Measurements from ENCODE around the gene COL9A3. TPM values are rescaled to one million over a fixed set of nuclear protein-coding genes. Genes with fewer than 3 reads are reported as not detected.

The COL9A3 gene
- total and polyA plus RNA-seq, 2 of the 8 experiments (the other 6 are each of a cell fraction or from before 2014, with no cell fraction given): 21.7 to 80.1 TPM

DNA sequence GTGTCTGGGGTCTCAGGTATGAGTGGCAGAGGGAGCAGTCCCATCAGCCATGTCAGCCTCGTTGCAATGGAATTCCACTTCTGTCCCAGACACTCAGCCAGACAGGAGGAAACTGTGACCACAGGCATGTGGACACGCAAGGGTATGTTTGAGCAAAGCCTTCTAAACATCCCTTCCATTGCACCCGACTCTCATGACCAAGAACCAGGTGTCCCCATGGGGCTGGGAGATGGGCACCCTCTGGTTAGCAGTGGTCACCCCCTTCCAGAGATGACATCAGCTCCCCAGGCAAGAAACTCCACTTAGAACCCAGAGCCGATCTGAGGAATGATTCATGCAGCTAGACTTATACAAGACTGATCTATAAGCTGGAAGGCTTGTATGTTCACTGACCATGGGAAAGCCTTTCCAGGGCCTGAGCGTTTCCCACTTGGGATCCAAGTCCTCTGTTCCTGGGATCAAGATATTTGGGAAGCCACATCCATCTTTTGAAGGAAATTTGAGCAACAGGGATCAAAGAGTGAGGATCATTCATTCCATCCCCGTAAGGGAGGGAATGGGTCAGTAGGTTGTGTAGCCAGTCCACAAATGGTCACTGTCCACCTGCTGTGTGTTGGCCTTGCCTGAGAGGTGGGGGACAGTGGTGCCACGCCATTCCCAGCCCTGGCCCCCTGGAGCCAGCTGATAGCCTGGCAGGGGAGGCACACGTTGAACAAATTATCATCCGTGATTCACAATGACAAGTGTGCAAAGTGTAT is 24.5 kb upstream of the COL9A3 start:
- Histone ChIP-seq H3K23ac (ENCODE audit: insufficient read length) (no peak overlapping the region), H3K79me2 (ENCODE audit: control insufficient read depth in 1 of 2, insufficient read depth in 2 of 2, low read length in 2 of 2) (no peaks in the 10 kb centered on the region), H2BK15ac (ENCODE audit: low read length) (peak overlapping the region; percentile 72; the same call in 1 of the 2 replicates), H4K91ac (replicated peaks; ENCODE audit: insufficient read length, low read length) (no peak overlapping the region), H2AK5ac (ENCODE audit: low read depth, low read length) (peak overlapping the region; percentile 33; the same call in 1 of the 2 replicates), H3K4me3 (ENCODE audit: extremely low read depth in 1 of 4, insufficient read depth in 2 of 4, low read depth in 3 of 4, low read length in 4 of 4) (no peak overlapping the region), H4K8ac (ENCODE audit: extremely low read depth, insufficient read depth, low read length) (no peak overlapping the region), H3K36me3 (ENCODE audit: control insufficient read depth in 2 of 4, insufficient read depth in 4 of 4, low read length in 3 of 4) (no peaks in the 10 kb centered on the region), H3K4me1 (replicated peaks in 1 of 4; ENCODE audit: control insufficient read depth in 3 of 4, insufficient read depth in 4 of 4, low read length in 3 of 4) (peaks cover 0 to 11% (median 6%) of the 10 kb centered on the region in 4 experiments; a peak in 4 of 7 replicates), H3K56ac (replicated peaks; ENCODE audit: insufficient read length, low read depth, low read length) (no peak overlapping the region), H3K4me2 (ENCODE audit: insufficient read depth in 1 of 2, low read depth in 2 of 2, low read length in 2 of 2) (no peak overlapping the region), H4K5ac (ENCODE audit: insufficient read length, low read depth, low read length) (no peak overlapping the region), H2AFZ (ENCODE audit: low read length) (no peak overlapping the region), H3K4ac (replicated peaks; ENCODE audit: insufficient read length, low read depth, low read length) (no peak overlapping the region), H2BK120ac (replicated peaks; ENCODE audit: low read depth, low read length) (no peak overlapping the region), H2BK12ac (ENCODE audit: low read depth, low read length) (peak overlapping the region; percentile 60; the same call in 1 of the 2 replicates), H3K27me3 (replicated peaks in 1 of 4; ENCODE audit: control insufficient read depth in 3 of 4, extremely low read depth in 1 of 4, insufficient read depth in 3 of 4, low read length in 3 of 4) (peaks cover 0 to 18% (median 11%) of the 10 kb centered on the region in 4 experiments; a peak in 5 of 7 replicates), H3K27ac (ENCODE audit: low read depth, low read length) (no peak overlapping the region), H3K79me1 (ENCODE audit: low read depth, low read length) (no peaks in the 10 kb centered on the region), H3K23me2 (ENCODE audit: low read depth, low read length) (peaks cover 7% of the 10 kb centered on the region; the same call in 1 of the 2 replicates), H2BK20ac (ENCODE audit: low read length) (no peak overlapping the region), H2BK5ac (ENCODE audit: low read depth, low read length) (no peak overlapping the region), H4K20me1 (replicated peaks in 1 of 2; ENCODE audit: control insufficient read depth in 1 of 2, insufficient read depth in 2 of 2, low read length in 2 of 2) (peaks cover 0 to 2% of the 10 kb centered on the region in 2 experiments), H3K9ac (replicated peaks in 1 of 4; ENCODE audit: extremely low read depth in 1 of 4, low read depth in 3 of 4, low read length in 3 of 4) (no peak overlapping the region), H3K9me3 (ENCODE audit: insufficient read depth in 2 of 2, low read depth in 1 of 2, low read length in 1 of 2) (no peaks in the 10 kb centered on the region), H3K18ac (ENCODE audit: extremely low read depth, low read length) (no peak overlapping the region), H3K14ac (ENCODE audit: insufficient read length) (no peak overlapping the region)
- DNase-seq (ENCODE audit: low read depth in 1 of 2, low spot score in 2 of 2): no peak
- ChIA-PET CTCF (ENCODE audit: partially characterized antibody) (interaction anchor here (0.7 to 6.4 kb wide), 54 partner anchors 8 to 369 kb away, joined by 3 to 65 read pairs (median 6); partner anchors contain the start of gene NTSR1), POLR2A (ENCODE audit: partially characterized antibody) (interaction anchor here (1.3 to 2.1 kb wide), 2 partner anchors 10 to 123 kb away, joined by 5 read pairs; no protein-coding TSS in a partner anchor)
- TF ChIP-seq GABPA (IDR thresholded peaks at IDR 0.05; ENCODE audit: borderline replicate concordance, insufficient read depth, low read length): no peak
- TF ChIP-seq TBP (IDR thresholded peaks at IDR 0.05; ENCODE audit: low read depth, low read length): no peak
- TF ChIP-seq, protein P1, sequence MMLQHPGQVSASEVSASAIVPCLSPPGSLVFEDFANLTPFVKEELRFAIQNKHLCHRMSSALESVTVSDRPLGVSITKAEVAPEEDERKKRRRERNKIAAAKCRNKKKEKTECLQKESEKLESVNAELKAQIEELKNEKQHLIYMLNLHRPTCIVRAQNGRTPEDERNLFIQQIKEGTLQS (IDR thresholded peaks at IDR 0.05; ENCODE audit: insufficient read depth, low read depth, low read length): no peak
- TF ChIP-seq CHD2 (IDR thresholded peaks at IDR 0.05; ENCODE audit: low read length): no peak
- TF ChIP-seq CTBP2 (IDR thresholded peaks at IDR 0.05; ENCODE audit: borderline replicate concordance, insufficient read depth, insufficient read length, low read length): no peak
- TF ChIP-seq JUN (IDR thresholded peaks at IDR 0.05; ENCODE audit: low read depth, low read length): no peak
- no peak for TF ChIP-seq USF2 (IDR thresholded peaks at IDR 0.05; ENCODE audit: low read length)
- TF ChIP-seq EZH2 (IDR thresholded peaks at IDR 0.05; ENCODE audit: low read depth, low read length, severe bottlenecking): no peak
- no peak for FAIRE-seq
- WGBS, 2 experiments (ENCODE audit: extremely low coverage in 1 of 2, insufficient coverage in 1 of 2, insufficient read length in 1 of 2, insufficient replicate concordance in 2 of 2, low coverage in 1 of 2, low lambda C conversion rate in 2 of 2, missing lambda C conversion rate in 1 of 2): 83% methylated on average over 9 of the region's 9 CpGs; no CpG with 5 or more reads in 1 of the 2 experiments

All from H1 (cell line).